A673 (cell line): ENCODE data around the gene SPATS2L.

Experiments used
- CTCF ChIP-seq: fragments of 300-800, 200-600 bp; sonication (generic); conservative IDR thresholded peaks from 2 replicates; pipeline ENCODE4 v1.5.1; 2017; ENCODE audit warnings: low read depth, mild to moderate bottlenecking, antibody characterized with exemption, low read length, moderate library complexity, mixed read lengths
- EZH2 ChIP-seq: fragments of 200-600 bp; sonication (generic); IDR thresholded peaks from 2 replicates; pipeline ENCODE4 v1.6.1; 2017; ENCODE audit warnings: borderline replicate concordance, low read depth, mild to moderate bottlenecking, mixed read lengths, antibody characterized with exemption, low read length; ENCODE audit not compliant: poor library complexity, severe bottlenecking

GRCh38 chr2:200298816-200299215, 7.7 kb upstream of the SPATS2L start:
- TF ChIP-seq CTCF (no peak), EZH2 (no peak)
